Left hindlimb (tissue), 1 donor: ENCODE results near the gene SLFN14.
"Not testable (repeated sequence)": the region's sequence is repeated elsewhere in the genome, so short reads cannot be mapped to it uniquely, and the experiment has no call there.

ENCODE experiments used
- DNase-seq: peaks from one replicate; pipeline ENCODE4 v3.0.0-alpha.2; 2018

Gene SLFN14

GRCh38 chr17:35519906-35520442 lies 40.6 kb downstream of the SLFN14 start:
- no peak for DNase-seq

- DNase-seq: no peak
These were observed 41.2 kb downstream of the SLFN14 start for GRCh38 chr17:35519439-35519838.

GRCh38 chr17:35518431-35518830 lies 42.2 kb downstream of the SLFN14 start:
- DNase-seq: not testable (repeated sequence)

- no peak for DNase-seq
These were observed 45.6 kb downstream of the SLFN14 start for GRCh38 chr17:35515027-35515426.

GRCh38 chr17:35514564-35514963 lies 46.1 kb downstream of the SLFN14 start:
- DNase-seq: no peak
